Fibroblast of mammary gland (primary cell): ENCODE results near the gene CTTN.

ENCODE experiments used
- DNase-seq: peaks from one replicate; pipeline ENCODE4 v3.0.0-alpha.2; 2010; ENCODE audit warnings: low read depth
- H3K4me3 ChIP-seq: 2 replicates; pipeline ENCODE4 v1.5.1; 2011; ENCODE audit warnings: low read depth, mild to moderate bottlenecking, low read length, moderate library complexity; ENCODE audit not compliant: control insufficient read depth
- CTCF ChIP-seq: conservative IDR thresholded peaks from 2 replicates; pipeline ENCODE4 v1.5.1; 2011; ENCODE audit warnings: low read depth, low read length, inconsistent platforms; ENCODE audit not compliant: control insufficient read depth, insufficient read depth

Gene CTTN

GRCh38 chr11:70466596-70466995, 68.3 kb downstream of the CTTN start:
- no peak for TF ChIP-seq CTCF
- no peak overlapping the region for H3K4me3 ChIP-seq
- DNase-seq = no peak

- peak; percentile 54 for DNase-seq
- H3K4me3 ChIP-seq = no peak overlapping the region
- peak; percentile 84 for TF ChIP-seq CTCF
Observed at GRCh38 chr11:70467201-70468085, 69.1 kb downstream of the CTTN start.

GRCh38 chr11:70468256-70469195, 70.2 kb downstream of the CTTN start:
- no peak overlapping the region for H3K4me3 ChIP-seq
- no peak for DNase-seq
- no peak for TF ChIP-seq CTCF

- peak; percentile 24 for DNase-seq
- no peak overlapping the region for H3K4me3 ChIP-seq
- TF ChIP-seq CTCF = no peak
Observed at GRCh38 chr11:70470127-70470526, 71.8 kb downstream of the CTTN start.

- peak; percentile 25 for DNase-seq
- TF ChIP-seq CTCF = peak; percentile 39
- H3K4me3 ChIP-seq = no peak overlapping the region
Observed at GRCh38 chr11:70471254-70471653, 72.9 kb downstream of the CTTN start.

GRCh38 chr11:70472240-70472639, 73.9 kb downstream of the CTTN start:
- DNase-seq = no peak
- H3K4me3 ChIP-seq = no peak overlapping the region
- TF ChIP-seq CTCF = no peak
